ENCODE results near the gene TAF12.
"Not testable (repeated sequence)": the region's sequence is repeated elsewhere in the genome, so short reads cannot be mapped to it uniquely, and the experiment has no call there.

The TAF12 gene

GRCh38 chr1:28604411-28604810 lies 38.5 kb downstream of the TAF12 start:
- no peak overlapping the region for H3K27ac ChIP-seq (ENCODE audit: low read depth, low read length)
- H3K4me1 ChIP-seq (ENCODE audit: control insufficient read depth in 5 of 5, insufficient read depth in 5 of 5, low read length in 5 of 5): no peaks in the 10 kb centered on the region
- H3K36me3 ChIP-seq (ENCODE audit: control insufficient read depth in 5 of 5, insufficient read depth in 5 of 5, low read length in 5 of 5): peaks cover 6 to 65% (median 44%) of the 10 kb centered on the region in 5 donors
- H3K9me3 ChIP-seq (ENCODE audit: control insufficient read depth in 5 of 5, low read length in 5 of 5): no peaks in the 10 kb centered on the region
- H3K9ac ChIP-seq (ENCODE audit: low read length in 5 of 5): no peak overlapping the region
- H3K27me3 ChIP-seq (ENCODE audit: control insufficient read depth in 5 of 5, insufficient read depth in 4 of 5, low read length in 5 of 5): no peaks in the 10 kb centered on the region
- H3K4me3 ChIP-seq (ENCODE audit: low read depth in 1 of 5, low read length in 5 of 5): no peak overlapping the region

GRCh38 chr1:28602536-28603439 lies 40.1 kb downstream of the TAF12 start:
- Histone ChIP-seq H3K27me3 (ENCODE audit: control insufficient read depth in 5 of 5, insufficient read depth in 4 of 5, low read length in 5 of 5) (no peaks in the 10 kb centered on the region), H3K9ac (ENCODE audit: low read length in 5 of 5) (peak overlapping the region in 1 of 5 donors; percentile 10), H3K9me3 (ENCODE audit: control insufficient read depth in 5 of 5, low read length in 5 of 5) (no peaks in the 10 kb centered on the region), H3K36me3 (ENCODE audit: control insufficient read depth in 5 of 5, insufficient read depth in 5 of 5, low read length in 5 of 5) (peaks cover 6 to 54% (median 43%) of the 10 kb centered on the region in 5 donors), H3K27ac (ENCODE audit: low read depth, low read length) (peak overlapping the region; percentile 43), H3K4me1 (ENCODE audit: control insufficient read depth in 5 of 5, insufficient read depth in 5 of 5, low read length in 5 of 5) (no peaks in the 10 kb centered on the region), H3K4me3 (ENCODE audit: low read depth in 1 of 5, low read length in 5 of 5) (no peak overlapping the region)

- no peak overlapping the region for H3K4me3 ChIP-seq (ENCODE audit: low read depth in 1 of 5, low read length in 5 of 5)
- H3K9ac ChIP-seq (ENCODE audit: low read length in 5 of 5): peak overlapping the region in 1 of 5 donors; percentile 13
- H3K27ac ChIP-seq (ENCODE audit: low read depth, low read length): no peak overlapping the region
- H3K4me1 ChIP-seq (ENCODE audit: control insufficient read depth in 5 of 5, insufficient read depth in 5 of 5, low read length in 5 of 5): no peaks in the 10 kb centered on the region
- no peaks in the 10 kb centered on the region for H3K9me3 ChIP-seq (ENCODE audit: control insufficient read depth in 5 of 5, low read length in 5 of 5)
- H3K36me3 ChIP-seq (ENCODE audit: control insufficient read depth in 5 of 5, insufficient read depth in 5 of 5, low read length in 5 of 5): peaks cover 3 to 43% (median 36%) of the 10 kb centered on the region in 5 donors
- H3K27me3 ChIP-seq (ENCODE audit: control insufficient read depth in 5 of 5, insufficient read depth in 4 of 5, low read length in 5 of 5): no peaks in the 10 kb centered on the region
Measured at GRCh38 chr1:28601696-28602095, 41.2 kb downstream of the TAF12 start.

- H3K36me3 ChIP-seq (ENCODE audit: control insufficient read depth in 5 of 5, insufficient read depth in 5 of 5, low read length in 5 of 5); H3K9me3 ChIP-seq (ENCODE audit: control insufficient read depth in 5 of 5, low read length in 5 of 5): not testable (repeated sequence)
Measured at GRCh38 chr1:28596276-28596675, 46.6 kb downstream of the TAF12 start.

GRCh38 chr1:28595412-28596191 lies 47.3 kb downstream of the TAF12 start:
- Histone ChIP-seq H3K4me1 (ENCODE audit: control insufficient read depth in 5 of 5, insufficient read depth in 5 of 5, low read length in 5 of 5) (peaks cover 6 to 32% (median 14%) of the 10 kb centered on the region in 5 donors), H3K9me3 (ENCODE audit: control insufficient read depth in 5 of 5, low read length in 5 of 5) (no peaks in the 10 kb centered on the region), H3K4me3 (ENCODE audit: low read depth in 1 of 5, low read length in 5 of 5) (no peak overlapping the region), H3K27me3 (ENCODE audit: control insufficient read depth in 5 of 5, insufficient read depth in 4 of 5, low read length in 5 of 5) (no peaks in the 10 kb centered on the region), H3K36me3 (ENCODE audit: control insufficient read depth in 5 of 5, insufficient read depth in 5 of 5, low read length in 5 of 5) (peaks cover 0 to 2% (median under 1%) of the 10 kb centered on the region in 5 donors), H3K9ac (ENCODE audit: low read length in 5 of 5) (no peak overlapping the region), H3K27ac (ENCODE audit: low read depth, low read length) (no peak overlapping the region)

More at GRCh38 chr1:28596276-28596675, 46.6 kb downstream of the TAF12 start:
- not testable (repeated sequence) for H3K27me3 ChIP-seq (ENCODE audit: control insufficient read depth in 5 of 5, insufficient read depth in 4 of 5, low read length in 5 of 5); H3K9ac ChIP-seq (ENCODE audit: low read length in 5 of 5); H3K27ac ChIP-seq (ENCODE audit: low read depth, low read length); H3K4me3 ChIP-seq (ENCODE audit: low read depth in 1 of 5, low read length in 5 of 5)
- peaks cover 6 to 25% (median 14%) of the 10 kb centered on the region in 5 donors for H3K4me1 ChIP-seq (ENCODE audit: control insufficient read depth in 5 of 5, insufficient read depth in 5 of 5, low read length in 5 of 5)

GRCh38 chr1:28594686-28595411 lies 48.0 kb downstream of the TAF12 start:
- not testable (repeated sequence) for H3K27ac ChIP-seq (ENCODE audit: low read depth, low read length); H3K9ac ChIP-seq (ENCODE audit: low read length in 5 of 5); H3K27me3 ChIP-seq (ENCODE audit: control insufficient read depth in 5 of 5, insufficient read depth in 4 of 5, low read length in 5 of 5); H3K9me3 ChIP-seq (ENCODE audit: control insufficient read depth in 5 of 5, low read length in 5 of 5); H3K4me3 ChIP-seq (ENCODE audit: low read depth in 1 of 5, low read length in 5 of 5); H3K36me3 ChIP-seq (ENCODE audit: control insufficient read depth in 5 of 5, insufficient read depth in 5 of 5, low read length in 5 of 5)
- H3K4me1 ChIP-seq (ENCODE audit: control insufficient read depth in 5 of 5, insufficient read depth in 5 of 5, low read length in 5 of 5): peaks cover 11 to 39% (median 20%) of the 10 kb centered on the region in 5 donors

- H3K4me1 ChIP-seq (ENCODE audit: control insufficient read depth in 5 of 5, insufficient read depth in 5 of 5, low read length in 5 of 5): peaks cover 11 to 42% (median 25%) of the 10 kb centered on the region in 5 donors
- not testable (repeated sequence) for H3K4me3 ChIP-seq (ENCODE audit: low read depth in 1 of 5, low read length in 5 of 5); H3K27ac ChIP-seq (ENCODE audit: low read depth, low read length); H3K27me3 ChIP-seq (ENCODE audit: control insufficient read depth in 5 of 5, insufficient read depth in 4 of 5, low read length in 5 of 5); H3K9ac ChIP-seq (ENCODE audit: low read length in 5 of 5); H3K36me3 ChIP-seq (ENCODE audit: control insufficient read depth in 5 of 5, insufficient read depth in 5 of 5, low read length in 5 of 5); H3K9me3 ChIP-seq (ENCODE audit: control insufficient read depth in 5 of 5, low read length in 5 of 5)
Measured at GRCh38 chr1:28593988-28594356, 48.9 kb downstream of the TAF12 start.

GRCh38 chr1:28592321-28593071 lies 50.4 kb downstream of the TAF12 start:
- H3K36me3 ChIP-seq (ENCODE audit: control insufficient read depth in 5 of 5, insufficient read depth in 5 of 5, low read length in 5 of 5): no peaks in the 10 kb centered on the region
- no peaks in the 10 kb centered on the region for H3K9me3 ChIP-seq (ENCODE audit: control insufficient read depth in 5 of 5, low read length in 5 of 5)
- peaks cover 11 to 42% (median 25%) of the 10 kb centered on the region in 5 donors for H3K4me1 ChIP-seq (ENCODE audit: control insufficient read depth in 5 of 5, insufficient read depth in 5 of 5, low read length in 5 of 5)
- peak overlapping the region; percentile 60 to 74 (median 65) for H3K4me3 ChIP-seq (ENCODE audit: low read depth in 1 of 5, low read length in 5 of 5)
- no peaks in the 10 kb centered on the region for H3K27me3 ChIP-seq (ENCODE audit: control insufficient read depth in 5 of 5, insufficient read depth in 4 of 5, low read length in 5 of 5)
- H3K9ac ChIP-seq (ENCODE audit: low read length in 5 of 5): peak overlapping the region; percentile 9 to 75 (median 48)
- no peak overlapping the region for H3K27ac ChIP-seq (ENCODE audit: low read depth, low read length)

GRCh38 chr1:28591708-28592320 lies 51.1 kb downstream of the TAF12 start, which contains the start of gene RAB42:
RAB42 (plus strand) TSS chr1:28592265; CDS start chr1:28592512, 247 bp downstream.
- no peaks in the 10 kb centered on the region for H3K27me3 ChIP-seq (ENCODE audit: control insufficient read depth in 5 of 5, insufficient read depth in 4 of 5, low read length in 5 of 5)
- peak within 1 kb of the TSS; percentile 60 to 74 (median 65) for H3K4me3 ChIP-seq (ENCODE audit: low read depth in 1 of 5, low read length in 5 of 5)
- H3K9ac ChIP-seq (ENCODE audit: low read length in 5 of 5): peak within 1 kb of the TSS; percentile 9 to 75 (median 48)
- no peaks in the 10 kb centered on the region for H3K36me3 ChIP-seq (ENCODE audit: control insufficient read depth in 5 of 5, insufficient read depth in 5 of 5, low read length in 5 of 5)
- peaks cover 11 to 42% (median 25%) of the 10 kb centered on the region in 5 donors for H3K4me1 ChIP-seq (ENCODE audit: control insufficient read depth in 5 of 5, insufficient read depth in 5 of 5, low read length in 5 of 5)
- H3K27ac ChIP-seq (ENCODE audit: low read depth, low read length): peak within 1 kb of the TSS; percentile 35
- no peaks in the 10 kb centered on the region for H3K9me3 ChIP-seq (ENCODE audit: control insufficient read depth in 5 of 5, low read length in 5 of 5)
